Activated CD8-positive, alpha-beta T cell treated with anti-CD3 and anti-CD28 coated beads for 36 hours (primary cell): ENCODE measurements around the gene CARD19. TPM values are rescaled to one million over a fixed set of nuclear protein-coding genes. Genes with fewer than 3 reads are reported as not detected.

Experiments
- ATAC-seq: fragments of 200-7000 bp; cut with Tn5 transposase; one replicate; pipeline ENCODE4 v1.10.0; 2021; ENCODE audit warnings: mild to moderate bottlenecking, moderate library complexity
- CTCF ChIA-PET: fragments of 350-600 bp; sonication (Branson Sonifier 250); formaldehyde crosslinking; loops from one replicate; lab custom pipeline; 2021; ENCODE audit warnings: antibody characterized with exemption; lab: Charles Lee
- POLR2A ChIA-PET: fragments of 350-600 bp; sonication (Branson Sonifier 250); formaldehyde crosslinking; loops from one replicate; lab custom pipeline; 2021; ENCODE audit warnings: antibody characterized with exemption; lab: Charles Lee
- DNase-seq: peaks from one replicate; pipeline ENCODE4 v3.0.0-alpha.2; 2020
- H3K27ac Mint-ChIP-seq: one replicate; pipeline ENCODE4 v1.8.0; 2021; ENCODE audit warnings: mild to moderate bottlenecking, mixed read lengths
- H3K27me3 Mint-ChIP-seq: one replicate; pipeline ENCODE4 v1.8.0; 2021; ENCODE audit warnings: mixed read lengths
- H3K36me3 Mint-ChIP-seq: one replicate; pipeline ENCODE4 v1.8.0; 2021; ENCODE audit warnings: low read depth, mixed read lengths
- H3K4me1 Mint-ChIP-seq: one replicate; pipeline ENCODE4 v1.8.0; 2021; ENCODE audit warnings: low read depth, mixed read lengths
- H3K4me3 Mint-ChIP-seq: one replicate; pipeline ENCODE4 v1.8.0; 2021; ENCODE audit warnings: mild to moderate bottlenecking, moderate library complexity, mixed read lengths
- H3K9me3 Mint-ChIP-seq: one replicate; pipeline ENCODE4 v1.8.0; 2021; ENCODE audit warnings: mixed read lengths
- CTCF ChIP-seq: fragments of 200-600 bp; IDR thresholded peaks from one replicate; pipeline ENCODE4 v1.8.0; 2022; ENCODE audit warnings: antibody characterized with exemption, mild to moderate bottlenecking
- intact Hi-C: fragments of 100-400 bp; cut with micrococcal nuclease; formaldehyde crosslinking; loops from one replicate; pipeline ENCODE4 v1.10.0; 2022
- total RNA-seq, 2 experiments: library from RNA; stranded (reverse); gene quantifications; one replicate each; pipeline ENCODE4 v1.2.3, GENCODE V29; 2021

CARD19 gene
- total RNA-seq, 2 experiments from 2014 or later, result 42.9 to 43.4 TPM

DNA sequence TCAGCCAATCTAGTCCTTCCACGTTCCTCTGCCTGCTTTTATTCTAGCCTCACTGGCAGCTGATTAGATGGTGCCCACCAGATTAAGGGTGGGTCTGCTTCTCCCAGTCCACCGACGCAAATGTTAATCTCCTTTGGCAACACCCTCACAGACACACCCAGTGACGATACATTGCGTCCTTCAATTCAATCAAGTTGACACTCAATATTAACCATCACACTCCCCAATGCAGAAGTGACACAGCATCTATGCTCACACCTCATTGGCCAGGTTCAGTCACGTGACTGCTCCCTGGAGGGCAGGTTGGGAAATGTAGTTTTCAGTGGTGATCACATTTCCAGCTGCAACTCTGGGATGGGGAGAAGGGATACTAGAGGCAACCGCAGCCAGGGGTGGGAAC, 24.6 kb upstream of the CARD19 start:
- Mint-ChIP-seq H3K36me3 (peaks cover 35% of the 10 kb centered on the region), H3K27ac (no peak overlapping the region), H3K9me3 (no peaks in the 10 kb centered on the region), H3K4me3 (no peak overlapping the region), H3K27me3 (no peaks in the 10 kb centered on the region), H3K4me1 (peaks cover 70% of the 10 kb centered on the region)
- CTCF ChIA-PET, result no interaction called here
- POLR2A ChIA-PET, result interaction anchor here (0.6 to 0.8 kb wide), 2 partner anchors 11 to 16 kb away, joined by 3 to 5 read pairs; no protein-coding TSS in a partner anchor
- intact Hi-C loops, result no loop called here
- DNase-seq (peak; percentile 57), ATAC-seq (peak; percentile 60)
- TF ChIP-seq CTCF, result no peak

DNA sequence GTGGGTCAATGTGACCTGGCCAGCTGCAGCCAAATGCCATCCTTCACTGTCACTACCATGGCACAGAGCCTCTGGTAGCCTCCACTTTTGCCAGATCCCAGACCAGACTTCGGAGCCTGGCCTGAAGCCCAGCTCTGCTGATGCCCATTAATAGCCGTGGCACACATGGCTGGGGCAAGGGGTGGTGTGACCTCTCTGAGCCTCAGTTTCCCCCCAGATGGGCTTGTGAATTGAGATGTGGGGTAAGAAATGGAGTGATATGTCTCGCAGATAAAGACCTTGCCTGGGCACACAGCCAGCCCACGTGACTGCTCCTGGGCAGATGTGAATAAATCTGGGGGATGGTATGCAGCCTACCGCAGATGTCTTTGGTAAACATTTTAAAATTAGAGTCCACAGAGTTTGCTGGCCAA, 23.6 kb upstream of the CARD19 start:
- intact Hi-C loops, result no loop called here
- H3K36me3 Mint-ChIP-seq, result peaks cover 31% of the 10 kb centered on the region
- ChIA-PET CTCF (no interaction called here), POLR2A (interaction anchor here (1.1 kb wide), 1 partner anchor 16 kb away, joined by 3 read pairs; no protein-coding TSS in a partner anchor)
- no peaks in the 10 kb centered on the region for H3K9me3 Mint-ChIP-seq
- no peaks in the 10 kb centered on the region for H3K27me3 Mint-ChIP-seq
- peak overlapping the region; percentile 72 for H3K27ac Mint-ChIP-seq
- DNase-seq (no peak), ATAC-seq (no peak)
- no peak for TF ChIP-seq CTCF
- H3K4me1 Mint-ChIP-seq, result peaks cover 67% of the 10 kb centered on the region
- no peak overlapping the region for H3K4me3 Mint-ChIP-seq

- no peak overlapping the region for H3K4me3 Mint-ChIP-seq
- H3K4me1 Mint-ChIP-seq, result peaks cover 45% of the 10 kb centered on the region
- peaks cover 24% of the 10 kb centered on the region for H3K36me3 Mint-ChIP-seq
- POLR2A ChIA-PET, result interaction anchor here (0.9 to 5.3 kb wide), 5 partner anchors 10 to 112 kb away, joined by 3 to 30 read pairs (median 4); no protein-coding TSS in a partner anchor
- intact Hi-C loops, result no loop called here
- no peak for TF ChIP-seq CTCF
- no peaks in the 10 kb centered on the region for H3K9me3 Mint-ChIP-seq
- DNase-seq (no peak), ATAC-seq (no peak)
- CTCF ChIA-PET, result interaction anchor here (0.7 to 2.0 kb wide), 3 partner anchors 11 to 72 kb away, joined by 3 to 8 read pairs (median 3); no protein-coding TSS in a partner anchor
- no peak overlapping the region for H3K27ac Mint-ChIP-seq
- H3K27me3 Mint-ChIP-seq, result no peaks in the 10 kb centered on the region
Measured at GRCh38 chr9:93076101-93076791, 19.8 kb upstream of the CARD19 start.

DNA sequence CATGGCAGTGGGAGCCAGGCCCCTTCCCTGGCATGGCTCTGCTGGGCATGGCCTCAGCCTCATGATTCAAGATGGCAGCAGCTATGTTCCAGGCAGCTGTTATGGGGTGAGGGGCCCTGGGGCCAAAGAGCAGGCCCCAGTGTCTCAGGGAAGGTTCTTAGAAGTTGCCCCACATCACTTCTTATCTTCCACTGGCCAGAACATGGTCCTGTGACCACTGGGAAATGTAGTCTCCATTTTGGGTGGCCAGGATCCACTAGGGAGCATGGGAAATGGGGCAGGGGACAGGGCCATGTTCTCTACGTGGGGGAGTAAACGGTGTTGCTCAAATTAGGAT, 19.3 kb upstream of the CARD19 start:
- no peaks in the 10 kb centered on the region for H3K27me3 Mint-ChIP-seq
- intact Hi-C loops, result no loop called here
- no peaks in the 10 kb centered on the region for H3K9me3 Mint-ChIP-seq
- peaks cover 25% of the 10 kb centered on the region for H3K36me3 Mint-ChIP-seq
- POLR2A ChIA-PET, result interaction anchor here (0.9 to 5.3 kb wide), 3 partner anchors 11 to 32 kb away, joined by 3 to 30 read pairs (median 7); no protein-coding TSS in a partner anchor
- peak overlapping the region; percentile 10 for H3K27ac Mint-ChIP-seq
- H3K4me3 Mint-ChIP-seq, result no peak overlapping the region
- CTCF ChIA-PET, result interaction anchor here (1.5 to 2.0 kb wide), 2 partner anchors 24 to 73 kb away, joined by 3 to 8 read pairs; no protein-coding TSS in a partner anchor
- no peak for TF ChIP-seq CTCF
- DNase-seq, result no peak
- peaks cover 43% of the 10 kb centered on the region for H3K4me1 Mint-ChIP-seq
- ATAC-seq, result no peak

DNA sequence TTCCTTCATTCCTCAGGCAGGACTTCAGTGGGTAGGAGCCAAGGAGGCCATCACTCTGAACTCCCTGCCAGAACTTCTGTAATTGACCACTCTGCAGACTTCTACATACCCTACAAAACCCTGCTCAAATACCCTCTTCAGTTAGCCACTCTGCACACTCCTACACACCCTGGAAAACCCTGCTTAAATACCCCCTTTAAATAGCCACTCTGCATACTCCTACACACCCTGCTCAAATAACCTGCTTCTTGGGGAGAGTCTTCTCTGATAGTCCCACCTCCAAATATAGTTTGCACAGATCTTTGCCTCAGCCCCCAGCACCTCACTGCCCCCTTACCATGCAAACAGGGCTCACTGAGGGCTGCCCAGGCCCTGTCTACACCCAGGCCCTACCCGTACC, 18.6 kb upstream of the CARD19 start:
- Mint-ChIP-seq H3K4me3 (no peak overlapping the region), H3K27me3 (no peaks in the 10 kb centered on the region), H3K36me3 (peaks cover 28% of the 10 kb centered on the region), H3K27ac (peak overlapping the region; percentile 4), H3K9me3 (no peaks in the 10 kb centered on the region), H3K4me1 (peaks cover 41% of the 10 kb centered on the region)
- ChIA-PET POLR2A (interaction anchor here (5.3 kb wide), 1 partner anchor 11 kb away, joined by 30 read pairs; no protein-coding TSS in a partner anchor), CTCF (interaction anchor here (1.5 kb wide), 1 partner anchor 25 kb away, joined by 3 read pairs; no protein-coding TSS in a partner anchor)
- DNase-seq (no peak), ATAC-seq (peak; percentile 23)
- intact Hi-C loops, result no loop called here
- TF ChIP-seq CTCF, result no peak
